NCI-H2029 treated with DMSO at 0.1 percent for 48 hours (cell line): Measurements from ENCODE around the gene TMEM37.

ENCODE experiments used
- DNase-seq: peaks from one replicate; lab custom pipeline; 2025; lab: John Stamatoyannopoulos, UW

The TMEM37 gene

DNA sequence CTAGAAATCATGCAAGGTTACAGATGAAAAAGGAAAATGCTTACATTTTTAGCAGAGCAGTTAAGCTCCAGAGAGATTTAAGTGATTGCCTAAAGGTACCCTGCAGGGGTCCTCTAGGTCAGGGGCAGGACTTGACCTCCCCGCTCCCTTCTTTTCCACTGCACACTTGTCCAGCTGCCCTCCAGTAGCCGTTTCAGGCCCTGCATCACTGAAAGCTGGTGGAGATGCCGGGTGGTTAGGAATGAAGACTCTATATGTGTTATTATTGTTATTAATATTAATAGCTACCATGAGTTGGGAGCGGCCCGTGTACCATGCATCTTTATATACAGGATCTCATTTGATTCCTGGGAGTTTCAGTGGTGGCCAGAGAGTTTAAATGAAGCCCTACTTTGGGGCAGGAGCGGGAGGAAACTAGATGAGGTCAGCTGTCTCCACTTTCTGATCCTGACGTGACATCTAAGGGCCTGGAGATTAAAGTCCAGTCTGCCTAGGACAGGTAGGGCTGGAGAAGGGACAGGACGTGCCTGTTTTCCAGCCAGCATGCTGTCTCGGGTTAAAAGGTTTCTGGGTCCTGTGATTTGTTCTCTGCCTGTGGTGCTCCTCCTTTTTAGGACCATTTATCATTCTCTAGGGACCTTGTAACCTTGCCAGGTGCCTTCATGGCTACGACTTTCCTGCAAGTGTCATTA, 2.1 kb downstream of the TMEM37 start:
- DNase-seq = no peak

DNA sequence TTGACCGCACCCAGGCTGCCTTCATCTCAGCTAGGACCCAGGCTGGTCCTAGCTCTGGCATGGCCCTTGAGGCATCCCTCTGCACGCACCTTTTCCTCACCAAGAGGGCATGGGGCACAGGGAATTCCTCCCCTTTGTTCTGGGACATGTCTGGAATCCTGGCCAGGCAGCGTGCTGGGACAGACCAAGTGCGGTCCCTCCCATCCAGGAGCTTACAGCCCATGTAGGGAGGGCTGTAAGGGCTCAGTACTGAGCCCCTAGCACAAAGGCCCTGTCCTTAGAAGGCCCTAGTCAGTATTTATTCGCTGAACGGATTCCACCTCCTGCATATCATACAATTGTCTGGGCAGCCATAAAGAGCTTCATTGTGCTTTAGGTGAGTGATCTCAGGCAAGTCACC, 3.0 kb downstream of the TMEM37 start:
- DNase-seq = no peak

DNA sequence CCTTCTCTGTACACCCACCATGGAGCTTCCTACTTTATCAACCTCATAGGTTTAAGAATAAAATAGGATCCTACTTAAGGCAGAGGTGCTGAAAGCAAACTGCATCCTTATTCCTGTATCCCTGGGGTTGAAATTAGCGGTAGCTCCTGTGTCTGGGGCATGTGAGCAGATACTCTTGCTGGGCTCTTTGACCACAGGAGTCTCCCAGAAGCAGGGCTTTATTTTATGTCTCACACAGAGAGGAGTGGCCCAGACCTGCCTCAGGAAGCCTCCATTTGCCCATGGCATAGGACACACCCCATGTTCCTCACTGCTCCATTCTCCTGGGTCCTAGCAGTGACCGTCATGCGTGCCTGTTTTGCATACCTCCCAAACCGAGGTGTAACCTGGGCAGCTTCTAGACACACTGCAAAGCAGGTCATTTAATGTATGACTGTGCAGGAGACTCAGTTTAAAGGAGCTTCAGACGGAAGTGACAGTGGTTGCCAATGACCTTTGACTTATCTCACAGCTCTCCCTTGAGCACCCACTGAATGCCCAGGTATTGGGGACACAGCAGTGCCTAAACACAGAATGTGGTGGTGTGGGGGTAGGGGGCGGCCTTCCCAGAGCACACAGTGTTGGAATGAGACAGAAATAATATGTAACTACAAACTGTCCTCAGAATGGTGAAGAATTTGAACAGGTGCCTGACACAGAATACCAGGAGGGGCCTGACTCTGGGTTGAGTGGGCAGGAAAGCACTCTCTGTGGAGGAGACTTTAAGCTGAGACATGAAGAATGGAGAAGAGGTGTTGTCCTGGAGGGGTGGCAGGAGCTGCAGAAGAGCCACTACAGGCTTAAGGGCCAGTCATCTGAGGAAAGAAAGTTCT, 3.7 kb downstream of the TMEM37 start:
- no peak for DNase-seq

DNA sequence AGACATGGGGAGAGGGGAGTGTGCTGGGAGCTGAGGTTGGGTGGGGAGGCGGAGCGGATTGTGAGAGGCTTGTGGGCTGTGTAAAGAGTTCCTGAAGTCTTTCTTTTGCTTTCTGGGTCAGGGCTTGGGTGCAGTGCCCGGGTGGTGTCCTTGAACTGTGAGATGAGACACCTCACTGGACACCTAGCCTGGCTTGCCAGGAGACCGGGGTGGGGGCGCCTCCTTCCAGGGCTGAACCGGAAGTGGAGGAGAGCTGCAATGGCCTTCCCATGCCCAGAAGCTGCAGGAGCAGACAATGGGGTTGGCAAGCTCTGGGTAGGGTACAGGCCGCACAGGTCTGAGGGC, 4.3 kb downstream of the TMEM37 start:
- DNase-seq = no peak

DNA sequence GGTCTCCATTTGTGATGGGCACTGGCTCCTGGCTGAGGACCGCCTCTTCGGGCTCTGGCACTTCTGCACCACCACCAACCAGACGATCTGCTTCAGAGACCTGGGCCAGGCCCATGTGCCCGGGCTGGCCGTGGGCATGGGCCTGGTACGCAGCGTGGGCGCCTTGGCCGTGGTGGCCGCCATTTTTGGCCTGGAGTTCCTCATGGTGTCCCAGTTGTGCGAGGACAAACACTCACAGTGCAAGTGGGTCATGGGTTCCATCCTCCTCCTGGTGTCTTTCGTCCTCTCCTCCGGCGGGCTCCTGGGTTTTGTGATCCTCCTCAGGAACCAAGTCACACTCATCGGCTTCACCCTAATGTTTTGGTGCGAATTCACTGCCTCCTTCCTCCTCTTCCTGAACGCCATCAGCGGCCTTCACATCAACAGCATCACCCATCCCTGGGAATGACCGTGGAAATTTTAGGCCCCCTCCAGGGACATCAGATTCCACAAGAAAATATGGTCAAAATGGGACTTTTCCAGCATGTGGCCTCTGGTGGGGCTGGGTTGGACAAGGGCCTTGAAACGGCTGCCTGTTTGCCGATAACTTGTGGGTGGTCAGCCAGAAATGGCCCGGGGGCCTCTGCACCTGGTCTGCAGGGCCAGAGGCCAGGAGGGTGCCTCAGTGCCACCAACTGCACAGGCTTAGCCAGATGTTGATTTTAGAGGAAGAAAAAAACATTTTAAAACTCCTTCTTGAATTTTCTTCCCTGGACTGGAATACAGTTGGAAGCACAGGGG, 5.5 kb downstream of the TMEM37 start:
- no peak for DNase-seq

DNA sequence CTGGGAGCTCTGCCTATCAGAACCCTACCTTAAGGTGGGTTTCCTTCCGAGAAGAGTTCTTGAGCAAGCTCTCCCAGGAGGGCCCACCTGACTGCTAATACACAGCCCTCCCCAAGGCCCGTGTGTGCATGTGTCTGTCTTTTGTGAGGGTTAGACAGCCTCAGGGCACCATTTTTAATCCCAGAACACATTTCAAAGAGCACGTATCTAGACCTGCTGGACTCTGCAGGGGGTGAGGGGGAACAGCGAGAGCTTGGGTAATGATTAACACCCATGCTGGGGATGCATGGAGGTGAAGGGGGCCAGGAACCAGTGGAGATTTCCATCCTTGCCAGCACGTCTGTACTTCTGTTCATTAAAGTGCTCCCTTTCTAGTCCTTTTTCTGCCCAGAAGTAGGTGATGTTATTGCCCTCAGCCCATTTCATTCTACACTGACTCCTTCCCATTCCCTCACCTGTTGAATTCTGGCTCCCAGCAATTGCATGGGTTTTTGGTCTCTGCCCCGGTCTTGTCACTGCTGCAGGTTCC, 6.5 kb downstream of the TMEM37 start:
- DNase-seq = no peak

DNA sequence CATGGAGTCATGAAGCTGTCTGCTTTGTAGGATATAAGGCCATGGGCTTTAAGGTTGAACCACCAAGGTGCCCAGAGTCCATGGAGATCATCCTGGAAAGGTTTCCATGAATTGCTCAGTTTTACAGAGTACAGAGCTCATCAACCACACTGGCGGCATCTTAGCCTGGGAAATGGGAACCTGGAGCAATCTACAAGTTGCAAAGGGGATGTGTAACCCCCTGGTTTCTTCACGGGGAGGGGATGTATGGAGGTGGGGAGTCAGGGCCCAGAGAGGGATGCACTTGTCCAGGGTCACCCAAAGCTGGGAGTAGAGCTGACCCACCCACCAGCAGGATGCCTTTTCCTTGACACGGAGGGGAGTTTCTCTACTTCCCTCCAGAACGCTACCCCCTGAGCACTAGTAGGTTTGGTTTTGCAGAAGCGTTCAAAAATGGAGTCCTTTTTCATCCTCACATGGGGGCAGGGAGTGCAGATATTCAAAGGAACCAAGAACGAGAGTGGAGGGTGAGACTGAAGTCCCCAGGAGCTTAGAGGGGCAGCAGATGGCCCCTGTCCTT, 7.2 kb downstream of the TMEM37 start:
- DNase-seq = no peak

DNA sequence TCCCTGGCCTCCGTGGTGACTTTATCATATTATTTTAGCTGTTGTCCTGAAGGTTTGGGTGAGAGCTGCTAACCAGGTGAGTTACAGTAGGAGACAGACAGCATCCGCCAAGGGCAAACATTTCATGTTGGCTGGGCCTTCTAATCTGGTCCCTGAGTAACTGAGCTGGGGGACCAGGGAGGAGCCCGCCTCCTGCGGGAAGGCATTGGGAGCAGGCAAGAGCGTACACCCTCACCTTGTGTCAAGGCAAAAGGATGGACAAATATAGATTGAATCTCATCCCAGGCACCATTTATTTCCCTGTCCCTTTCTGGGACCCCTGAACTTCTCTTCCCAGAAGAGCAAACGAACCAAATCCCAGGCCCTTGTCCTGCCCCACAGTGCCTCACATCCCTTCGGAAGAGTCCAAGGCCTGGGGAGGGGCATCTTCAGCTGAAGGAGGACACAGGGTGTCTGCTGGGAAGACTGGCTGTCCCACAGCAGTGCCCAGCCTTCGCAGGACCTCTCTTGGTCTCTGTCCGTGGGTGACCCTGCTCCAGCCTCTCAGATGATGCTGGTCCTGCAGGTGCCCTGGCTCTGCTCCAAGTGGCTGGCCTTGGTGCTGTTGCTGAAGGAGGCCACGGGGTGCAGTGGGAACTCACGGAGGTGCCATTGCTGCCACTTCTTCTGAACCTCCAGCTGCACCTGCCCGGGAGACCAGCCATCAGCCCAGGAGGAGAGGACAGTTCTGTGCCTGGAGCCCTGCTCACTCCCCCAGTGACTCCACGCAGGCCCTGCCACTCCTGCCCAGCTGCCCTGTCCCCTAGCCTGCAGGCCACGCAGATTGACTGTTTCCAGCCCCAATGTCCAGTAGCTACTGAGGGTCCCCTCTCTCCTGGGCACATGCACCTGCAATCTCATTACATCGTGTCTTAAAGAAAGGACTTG, 8.2 kb downstream of the TMEM37 start:
- no peak for DNase-seq

DNA sequence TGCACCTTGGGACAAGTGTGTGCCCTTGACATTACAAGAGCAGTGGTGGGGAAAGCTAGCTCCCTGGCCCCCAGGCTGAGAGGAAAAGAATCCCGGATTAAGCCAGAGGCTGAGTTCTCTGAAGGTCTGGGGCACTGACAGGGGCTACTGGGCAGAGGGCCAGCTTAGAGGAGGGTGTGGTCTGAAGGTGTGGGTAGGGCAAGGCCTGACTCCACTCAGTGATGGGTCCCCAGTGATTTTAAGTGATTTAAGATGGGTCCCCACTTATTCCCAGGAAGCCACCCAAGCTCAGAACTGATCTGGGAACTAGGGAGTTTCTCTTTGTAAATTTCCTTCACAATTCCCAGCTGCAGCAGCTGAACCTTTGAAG, 8.8 kb downstream of the TMEM37 start:
- no peak for DNase-seq

DNA sequence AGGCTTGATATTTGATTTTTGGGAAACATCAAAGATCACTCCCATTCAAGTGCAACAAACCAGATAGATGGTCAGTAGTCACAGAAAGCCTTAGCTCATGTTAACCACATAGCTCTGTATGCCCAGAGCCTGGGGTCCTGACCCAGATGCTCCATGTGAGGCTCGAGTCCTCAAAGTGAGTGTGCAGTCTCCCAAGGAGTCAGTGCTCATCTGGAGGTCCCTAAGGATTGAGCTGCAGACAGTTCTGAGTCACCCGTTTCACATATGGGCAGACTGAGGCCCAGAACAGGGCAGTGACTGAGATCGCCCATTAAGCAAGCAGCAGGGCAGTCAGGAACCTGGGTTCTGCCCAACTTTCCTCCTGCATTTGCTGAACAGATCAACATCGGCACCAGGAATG, 9.2 kb downstream of the TMEM37 start:
- DNase-seq = no peak

DNA sequence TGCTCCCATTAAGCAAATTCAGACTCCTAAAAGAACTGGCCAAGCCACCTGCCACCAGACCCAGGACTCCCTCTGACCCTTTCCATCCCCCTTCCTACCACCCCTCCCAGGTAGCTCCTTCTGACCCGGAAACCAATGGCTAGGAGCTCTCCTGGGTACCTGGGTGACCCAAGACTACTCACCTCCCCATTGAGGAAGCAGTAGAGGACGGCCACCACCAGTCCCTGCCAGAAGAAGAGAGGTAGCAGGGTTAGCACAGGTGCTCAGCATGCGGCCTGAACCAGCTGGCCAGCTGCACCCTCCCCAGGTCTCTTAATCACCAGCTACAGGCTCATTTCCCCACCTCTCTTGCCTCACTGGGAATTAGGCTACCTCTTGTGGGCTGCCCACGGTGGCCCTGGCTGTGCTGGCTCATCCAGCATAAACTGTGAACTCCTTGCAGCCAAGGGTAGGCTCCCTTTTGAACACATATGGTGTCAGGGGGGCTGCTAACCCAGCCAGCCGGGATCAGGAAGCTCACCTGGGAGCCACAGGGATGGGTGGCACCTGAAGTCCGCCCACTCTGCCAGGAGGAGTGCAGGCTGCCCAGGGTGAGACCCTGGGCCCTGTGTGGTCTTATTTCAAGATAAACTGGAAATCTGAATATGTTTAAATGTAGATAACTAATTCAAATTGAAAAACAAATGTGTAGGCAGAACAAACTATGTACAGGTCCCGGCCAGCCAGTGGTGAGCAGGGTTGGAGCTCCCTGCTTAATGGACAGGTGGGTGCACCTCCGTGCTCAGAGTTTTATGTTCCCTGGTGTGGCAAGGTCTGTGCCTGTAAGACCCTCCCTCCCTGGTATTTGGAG, 9.9 kb downstream of the TMEM37 start:
- no peak for DNase-seq

DNA sequence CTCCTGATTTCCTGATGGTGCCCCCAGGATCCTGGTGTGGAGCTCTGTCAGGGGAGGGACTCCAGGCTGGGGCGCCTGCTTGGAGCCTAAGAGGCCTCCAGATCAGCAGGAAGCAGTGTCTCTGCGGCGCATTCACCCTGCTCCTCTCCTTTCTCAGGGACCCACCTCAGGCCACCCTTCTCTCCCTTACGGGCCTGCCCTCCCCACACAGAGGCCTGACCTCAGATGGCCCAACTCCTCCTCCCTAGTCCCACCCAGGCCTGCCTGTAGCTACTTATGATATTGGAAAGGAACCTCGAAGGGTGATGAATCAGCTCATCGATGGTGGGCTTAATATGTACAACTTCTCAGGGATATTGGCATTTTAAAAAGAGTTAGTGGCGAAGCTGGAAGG, 10.6 kb downstream of the TMEM37 start:
- no peak for DNase-seq

DNA sequence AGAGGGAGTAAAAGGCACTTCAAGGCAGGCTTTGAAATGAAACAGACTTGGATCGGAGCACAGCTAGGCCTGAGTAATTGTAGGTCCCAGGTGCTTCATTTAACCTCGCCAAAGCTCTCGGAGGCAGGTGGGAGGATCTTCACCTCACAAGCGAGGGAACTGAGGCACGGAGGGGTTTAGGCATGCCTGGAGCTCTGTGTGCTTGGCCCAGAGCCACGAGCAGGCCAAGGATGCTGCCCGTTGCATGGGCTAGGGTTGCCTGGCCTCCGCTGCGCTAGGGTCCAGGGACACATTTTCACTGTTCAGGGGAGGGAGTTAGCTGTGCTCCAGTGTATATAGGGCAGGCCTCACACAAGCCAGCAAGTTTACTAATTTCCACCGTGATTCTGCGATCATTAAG, 11.2 kb downstream of the TMEM37 start:
- DNase-seq = no peak

DNA sequence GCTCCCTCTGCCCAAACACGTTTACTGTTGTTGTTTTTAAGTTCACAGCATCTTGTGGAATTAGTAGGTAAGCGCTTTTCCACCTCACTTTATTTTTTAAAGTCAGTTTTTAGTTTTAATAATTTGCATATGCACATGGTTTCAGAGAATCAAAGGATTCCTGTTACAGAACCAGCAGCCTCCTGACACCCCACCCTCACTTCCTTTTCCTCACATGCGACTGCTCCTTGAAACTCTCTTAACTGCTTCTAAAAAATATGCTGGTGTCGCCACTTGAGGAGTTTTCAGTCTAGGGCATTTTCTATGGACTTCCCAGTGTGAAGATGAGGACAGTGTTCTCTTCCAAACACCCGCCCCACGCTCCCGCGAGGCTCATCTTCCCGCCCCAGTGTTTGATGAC, 14.4 kb downstream of the TMEM37 start:
- DNase-seq = no peak

DNA sequence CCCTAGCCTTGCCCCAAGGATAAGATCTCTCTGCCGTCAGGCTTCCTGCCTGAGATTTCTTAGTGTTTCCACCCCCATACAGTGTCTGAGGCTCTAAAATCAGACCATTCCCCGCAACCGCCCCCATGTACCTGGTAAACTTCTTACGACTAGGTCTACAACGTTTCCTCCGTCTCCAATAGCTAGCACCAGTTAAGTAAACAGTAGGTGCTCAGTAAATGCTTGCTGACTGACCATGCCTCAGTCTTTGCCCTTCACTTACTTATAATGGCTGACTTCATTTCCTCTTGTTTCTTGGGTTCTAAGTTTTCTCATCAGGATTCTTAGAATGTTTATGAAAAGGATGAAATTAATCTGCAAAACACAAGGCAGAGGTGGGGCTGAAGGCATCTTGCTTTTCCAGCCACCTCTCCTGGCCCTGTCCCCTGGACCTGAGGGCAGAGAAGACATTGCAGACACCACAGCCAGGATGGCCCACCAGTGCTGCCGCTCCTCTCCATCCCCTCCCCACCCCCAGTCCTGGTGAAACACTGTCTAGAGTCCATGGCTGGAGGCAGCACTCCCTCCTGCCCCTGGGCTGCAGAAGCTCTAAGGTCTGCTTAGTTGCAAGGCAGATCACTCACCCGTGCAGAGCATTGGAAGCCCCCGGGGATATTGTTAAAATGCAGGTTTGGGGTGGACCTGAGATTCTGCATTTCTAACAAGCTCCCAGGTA, 16.9 kb downstream of the TMEM37 start:
- DNase-seq = no peak

DNA sequence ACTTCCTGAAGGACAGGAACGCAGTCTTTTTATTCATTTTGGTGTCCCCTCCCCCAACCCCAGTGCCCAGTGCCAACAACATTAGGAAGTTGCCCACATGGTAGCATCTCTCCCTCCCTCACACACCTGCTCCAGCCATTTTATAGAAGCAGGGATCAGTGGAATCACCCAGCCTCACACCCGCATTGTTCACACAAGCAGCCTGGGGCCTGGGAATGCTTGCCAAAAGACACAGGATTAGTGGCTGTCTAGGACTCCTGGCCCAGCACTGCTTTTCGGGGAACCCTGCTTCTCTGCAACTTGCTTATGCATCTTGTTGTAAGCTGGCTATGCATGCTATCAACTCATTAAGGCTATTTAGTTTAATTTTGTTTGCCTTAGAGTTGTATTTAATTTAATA, 17.9 kb downstream of the TMEM37 start:
- peak; percentile 51 for DNase-seq

DNA sequence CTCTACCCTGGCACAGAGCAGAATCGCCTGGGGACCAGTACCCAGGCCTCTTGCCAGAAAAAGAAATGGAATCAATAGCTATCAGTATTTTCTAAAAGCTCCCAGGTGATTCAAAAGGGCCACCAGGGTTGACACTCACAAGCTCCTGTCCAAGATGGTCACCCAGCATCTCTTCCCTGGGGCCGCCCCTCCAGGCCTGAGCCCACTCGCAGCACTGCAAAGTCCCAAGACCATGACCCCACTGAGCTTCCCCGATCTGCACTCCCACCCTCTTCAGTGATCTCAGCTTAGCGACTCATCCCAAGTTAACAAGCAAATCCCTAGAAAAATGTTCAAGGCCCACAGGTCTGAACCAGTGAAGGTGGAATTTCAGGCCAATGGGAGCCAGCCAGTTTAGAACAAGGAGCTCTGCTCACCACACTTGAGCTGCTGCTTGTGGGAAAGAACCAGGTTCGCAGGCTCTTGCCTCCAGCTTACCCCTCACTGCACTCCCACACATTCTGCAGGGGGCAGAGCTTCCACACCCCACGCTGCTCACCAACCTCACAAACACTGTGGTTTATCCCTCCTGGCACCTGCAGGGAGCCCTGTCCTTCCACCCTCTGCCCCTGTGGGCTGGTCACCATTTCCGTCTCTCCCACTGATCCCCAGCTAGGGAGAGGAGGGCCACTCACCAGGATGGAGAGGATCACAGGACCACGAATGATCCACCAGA, 19.8 kb downstream of the TMEM37 start:
- no peak for DNase-seq

DNA sequence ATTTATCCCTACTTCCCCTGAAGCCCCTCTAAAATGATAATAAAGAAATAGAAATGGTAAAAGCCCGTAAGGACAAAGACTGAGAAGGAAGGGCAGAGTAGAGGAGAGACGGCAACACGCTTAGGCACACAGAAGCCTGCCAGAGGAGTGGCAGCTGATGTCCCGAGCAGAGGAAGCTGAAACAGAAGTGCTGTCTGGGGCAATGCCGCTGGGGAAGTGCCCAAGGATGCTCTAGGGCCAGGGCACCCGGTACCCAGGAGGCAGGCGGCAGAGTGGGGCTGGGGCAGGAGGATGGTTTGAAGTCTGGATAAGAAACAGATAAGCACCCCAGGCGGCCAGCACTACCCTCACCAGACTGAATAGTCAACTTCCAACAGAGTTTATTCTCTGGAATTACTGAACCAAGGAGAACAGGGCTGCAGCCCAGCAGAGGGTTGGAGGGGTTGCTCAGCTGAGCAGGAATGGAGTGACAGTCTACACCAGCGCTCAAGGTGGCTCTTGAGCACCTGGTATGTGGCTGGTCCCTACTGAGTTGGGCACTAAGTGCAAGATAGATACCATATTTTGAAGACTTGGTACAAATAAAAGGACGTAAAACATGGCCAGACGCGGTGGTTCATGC, 22.4 kb downstream of the TMEM37 start:
- no peak for DNase-seq
